GM21528 (cell line): Measurements from ENCODE around the gene NGRN.

Source experiments
- ATAC-seq: cut with Tn5 transposase; IDR thresholded peaks from one replicate; pipeline ENCODE4 v1.9.1; 2021; ENCODE audit warnings: mild to moderate bottlenecking, moderate library complexity; ENCODE audit not compliant: unreplicated experiment, low FRiP score

The NGRN gene

DNA sequence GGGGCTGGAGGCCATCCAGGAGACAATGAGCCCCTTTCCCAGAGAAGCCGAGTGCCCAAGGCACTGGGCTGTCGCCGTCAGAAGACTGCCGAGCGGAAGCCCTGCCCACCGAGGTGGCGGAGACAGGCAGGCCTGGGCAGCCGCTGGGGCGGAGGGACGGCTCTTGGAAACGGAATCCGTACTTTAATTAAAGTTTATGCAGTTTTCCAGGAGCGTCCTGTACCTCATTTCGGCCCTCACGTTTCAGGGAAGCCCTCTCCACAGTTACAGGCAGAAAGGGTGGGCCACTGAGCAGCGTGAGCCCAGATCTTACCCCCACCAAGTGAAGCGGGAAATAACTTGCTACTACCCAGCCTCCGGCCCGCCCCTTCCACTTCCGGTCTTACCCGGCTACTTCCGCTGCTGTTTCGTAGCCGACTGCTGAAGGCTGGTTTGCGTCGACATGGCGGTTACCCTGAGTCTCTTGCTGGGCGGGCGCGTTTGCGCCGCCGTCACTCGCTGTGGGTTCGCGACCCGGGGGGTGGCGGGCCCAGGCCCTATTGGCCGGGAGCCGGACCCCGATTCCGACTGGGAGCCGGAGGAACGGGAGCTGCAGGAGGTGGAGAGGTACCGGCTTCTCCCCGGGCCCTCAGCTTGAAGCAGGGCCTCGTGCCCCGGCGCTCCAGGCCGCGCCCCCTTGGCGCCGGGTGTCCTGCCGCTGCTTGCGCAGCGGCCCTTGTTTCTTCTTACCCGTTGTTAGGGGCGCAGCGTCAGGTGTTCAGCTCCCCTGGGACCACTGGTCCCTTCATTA lies at the start of gene NGRN:
TSS of gene NGRN (plus strand) at position 402 of the 790 bp plus-strand sequence. CDS start at position 443, 41 bp downstream.
- peak; percentile 91 for ATAC-seq

GRCh38 chr15:90217671-90218394 lies 47.6 kb upstream of the NGRN start:
- no peak for ATAC-seq

DNA sequence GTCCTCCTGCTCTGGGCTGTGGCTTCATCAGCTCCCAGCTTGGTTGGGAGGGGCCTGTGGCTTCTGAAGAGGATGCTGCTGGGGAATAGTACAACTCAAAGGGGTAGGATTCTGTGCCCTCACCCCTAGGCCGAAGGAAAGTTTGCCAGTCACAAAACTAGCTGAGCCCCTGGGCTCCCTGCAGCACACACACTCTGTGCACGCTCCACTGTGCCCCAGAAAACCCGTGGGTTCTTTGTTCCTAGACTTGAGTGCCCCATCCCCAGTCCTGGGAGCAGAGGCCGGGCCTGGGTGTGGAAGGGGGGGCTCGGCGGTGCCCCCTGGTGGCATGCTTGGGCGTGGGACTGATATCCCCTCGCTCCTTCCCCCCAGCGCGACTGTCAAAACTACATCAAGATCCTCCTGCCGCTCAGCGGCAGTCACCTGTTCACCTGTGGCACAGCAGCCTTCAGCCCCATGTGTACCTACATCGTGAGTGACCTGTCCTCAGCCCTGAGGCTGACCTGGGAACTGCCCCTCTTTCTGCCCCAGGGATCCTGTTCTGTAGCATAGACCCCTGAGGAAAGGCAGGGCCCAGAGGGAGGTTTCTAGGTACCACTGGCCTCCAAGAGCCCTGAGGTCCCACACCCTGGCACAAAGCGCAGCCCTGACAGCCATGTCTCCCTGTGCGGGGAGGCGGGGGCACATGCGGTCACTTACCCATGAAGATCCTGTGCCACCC lies 45.9 kb upstream of the NGRN start:
- no peak for ATAC-seq

DNA sequence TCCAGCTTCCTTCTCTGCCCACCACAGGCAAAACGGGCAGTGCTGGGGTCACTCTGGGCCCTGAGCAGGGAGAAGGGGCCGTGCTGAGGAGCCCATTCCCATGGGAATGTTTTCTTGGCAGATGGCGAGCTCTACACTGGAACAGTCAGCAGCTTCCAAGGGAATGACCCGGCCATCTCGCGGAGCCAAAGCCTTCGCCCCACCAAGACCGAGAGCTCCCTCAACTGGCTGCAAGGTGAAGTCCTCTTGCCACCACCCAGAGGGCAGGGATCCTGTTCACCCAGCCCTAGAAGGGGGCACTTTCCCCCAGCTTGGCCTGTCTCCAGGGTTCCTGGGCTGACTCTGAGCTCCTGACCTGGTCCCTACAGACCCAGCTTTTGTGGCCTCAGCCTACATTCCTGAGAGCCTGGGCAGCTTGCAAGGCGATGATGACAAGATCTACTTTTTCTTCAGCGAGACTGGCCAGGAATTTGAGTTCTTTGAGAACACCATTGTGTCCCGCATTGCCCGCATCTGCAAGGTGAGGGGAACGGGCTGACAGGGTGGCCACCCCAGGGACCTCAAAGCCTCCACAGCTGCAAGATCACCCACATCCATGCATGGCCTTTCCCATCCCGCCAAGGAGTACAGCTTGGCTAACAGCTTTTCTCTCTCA lies 44.1 kb upstream of the NGRN start:
- ATAC-seq = no peak

DNA sequence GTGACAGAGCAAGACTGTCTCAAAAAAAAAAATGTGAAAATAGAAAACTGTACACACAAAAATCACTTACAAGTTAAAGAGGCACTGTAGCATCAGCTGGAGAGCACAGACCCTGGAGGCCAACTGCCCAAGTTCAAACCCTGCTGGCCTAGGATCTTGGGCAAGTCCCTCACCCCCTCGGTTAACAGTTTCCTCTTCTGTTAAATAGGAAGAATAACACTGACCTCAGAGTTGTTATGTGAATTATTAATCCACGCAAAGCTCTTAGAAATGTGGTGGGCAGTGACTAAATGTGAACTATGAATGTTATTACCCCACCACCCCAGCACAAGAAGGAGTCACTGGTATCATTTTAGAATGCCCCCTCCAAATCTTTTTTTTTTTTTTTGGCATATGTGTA lies 42.9 kb upstream of the NGRN start:
- no peak for ATAC-seq

GRCh38 chr15:90223441-90224165 lies 41.9 kb upstream of the NGRN start:
- ATAC-seq = no peak

GRCh38 chr15:90225047-90225446 lies 40.4 kb upstream of the NGRN start:
- no peak for ATAC-seq

DNA sequence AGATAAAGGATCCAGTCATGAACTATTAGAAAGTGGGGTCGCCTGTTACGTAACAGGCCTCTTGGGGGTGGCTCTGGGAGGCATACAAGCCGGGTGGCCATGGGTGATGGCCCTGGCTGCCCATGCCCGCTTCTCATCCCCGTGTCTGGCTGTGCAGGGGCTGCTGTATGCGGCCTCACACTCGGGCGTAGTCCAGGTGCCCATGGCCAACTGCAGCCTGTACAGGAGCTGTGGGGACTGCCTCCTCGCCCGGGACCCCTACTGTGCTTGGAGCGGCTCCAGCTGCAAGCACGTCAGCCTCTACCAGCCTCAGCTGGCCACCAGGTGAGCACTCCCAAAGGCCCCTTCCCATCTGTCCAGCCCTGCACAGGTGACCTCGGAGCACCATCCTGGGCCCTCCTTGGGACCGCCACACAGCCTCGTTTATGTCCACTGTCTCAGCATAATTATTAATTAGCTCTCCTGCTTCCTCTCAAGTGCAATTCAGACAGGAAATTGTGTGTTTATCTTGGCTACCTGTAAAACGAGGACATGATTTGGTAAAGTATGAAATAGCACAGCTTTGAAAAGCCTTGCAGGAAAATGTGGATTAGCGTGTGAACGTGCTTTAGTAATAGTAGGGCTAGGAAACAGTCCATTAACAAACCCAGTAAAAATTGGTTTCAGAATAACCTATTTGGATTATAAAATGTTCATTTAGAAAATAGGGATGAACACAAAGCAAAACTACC lies 39.8 kb upstream of the NGRN start:
- ATAC-seq = no peak

DNA sequence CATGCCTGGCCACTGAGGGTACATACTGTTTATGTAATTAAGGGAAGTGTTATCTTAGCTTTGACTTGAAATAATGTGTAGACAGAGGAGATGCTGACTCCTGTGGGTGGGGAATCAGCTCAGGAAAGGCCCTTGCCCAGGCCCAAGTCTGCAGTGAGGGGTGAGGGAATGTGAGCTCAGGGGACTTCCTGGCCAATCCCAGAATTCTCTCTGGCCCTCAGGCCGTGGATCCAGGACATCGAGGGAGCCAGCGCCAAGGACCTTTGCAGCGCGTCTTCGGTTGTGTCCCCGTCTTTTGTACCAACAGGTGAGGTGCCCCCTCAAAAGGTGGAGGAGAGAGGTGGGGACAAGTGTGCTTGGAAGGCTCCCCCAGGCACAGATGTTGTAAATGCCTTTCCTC lies 38.1 kb upstream of the NGRN start:
- no peak for ATAC-seq

GRCh38 chr15:90227816-90228772 lies 37.4 kb upstream of the NGRN start:
- ATAC-seq = no peak

DNA sequence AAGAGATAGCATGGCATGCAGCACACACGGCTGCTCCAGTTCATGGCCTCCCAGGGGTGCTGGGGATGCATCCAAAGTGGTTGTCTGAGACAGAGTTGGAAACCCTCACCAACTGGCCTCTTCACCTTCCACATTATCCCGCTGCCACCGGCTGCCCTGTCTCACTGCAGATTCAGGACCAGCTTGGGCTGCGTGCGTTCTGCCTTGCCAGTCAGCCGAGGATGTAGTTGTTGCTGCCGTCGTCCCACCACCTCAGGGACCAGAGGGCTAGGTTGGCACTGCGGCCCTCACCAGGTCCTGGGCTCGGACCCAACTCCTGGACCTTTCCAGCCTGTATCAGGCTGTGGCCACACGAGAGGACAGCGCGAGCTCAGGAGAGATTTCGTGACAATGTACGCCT lies 36.5 kb upstream of the NGRN start:
- no peak for ATAC-seq

DNA sequence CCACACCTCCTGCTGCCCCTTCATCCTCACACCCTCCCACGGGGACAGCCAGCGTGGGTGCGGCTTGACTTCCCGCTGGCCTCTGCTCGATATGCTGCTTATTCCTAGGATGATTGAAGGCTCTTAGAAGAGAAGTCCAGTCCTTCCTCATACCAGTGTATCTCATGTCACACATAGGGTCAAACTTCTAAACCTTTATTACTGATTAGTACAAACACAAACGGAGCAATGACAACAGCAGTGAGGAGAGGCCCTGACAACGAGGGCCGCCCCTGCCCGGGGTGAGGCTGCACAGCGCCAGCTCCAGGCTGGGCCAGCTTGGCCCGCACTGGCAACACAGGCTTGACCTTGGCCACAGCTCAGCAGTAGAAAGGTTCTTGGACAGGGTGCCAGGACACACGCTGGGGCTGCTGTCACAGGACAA lies 35.4 kb upstream of the NGRN start:
- no peak for ATAC-seq

- ATAC-seq = no peak
Measured at GRCh38 chr15:90230610-90231009, 34.9 kb upstream of the NGRN start.

DNA sequence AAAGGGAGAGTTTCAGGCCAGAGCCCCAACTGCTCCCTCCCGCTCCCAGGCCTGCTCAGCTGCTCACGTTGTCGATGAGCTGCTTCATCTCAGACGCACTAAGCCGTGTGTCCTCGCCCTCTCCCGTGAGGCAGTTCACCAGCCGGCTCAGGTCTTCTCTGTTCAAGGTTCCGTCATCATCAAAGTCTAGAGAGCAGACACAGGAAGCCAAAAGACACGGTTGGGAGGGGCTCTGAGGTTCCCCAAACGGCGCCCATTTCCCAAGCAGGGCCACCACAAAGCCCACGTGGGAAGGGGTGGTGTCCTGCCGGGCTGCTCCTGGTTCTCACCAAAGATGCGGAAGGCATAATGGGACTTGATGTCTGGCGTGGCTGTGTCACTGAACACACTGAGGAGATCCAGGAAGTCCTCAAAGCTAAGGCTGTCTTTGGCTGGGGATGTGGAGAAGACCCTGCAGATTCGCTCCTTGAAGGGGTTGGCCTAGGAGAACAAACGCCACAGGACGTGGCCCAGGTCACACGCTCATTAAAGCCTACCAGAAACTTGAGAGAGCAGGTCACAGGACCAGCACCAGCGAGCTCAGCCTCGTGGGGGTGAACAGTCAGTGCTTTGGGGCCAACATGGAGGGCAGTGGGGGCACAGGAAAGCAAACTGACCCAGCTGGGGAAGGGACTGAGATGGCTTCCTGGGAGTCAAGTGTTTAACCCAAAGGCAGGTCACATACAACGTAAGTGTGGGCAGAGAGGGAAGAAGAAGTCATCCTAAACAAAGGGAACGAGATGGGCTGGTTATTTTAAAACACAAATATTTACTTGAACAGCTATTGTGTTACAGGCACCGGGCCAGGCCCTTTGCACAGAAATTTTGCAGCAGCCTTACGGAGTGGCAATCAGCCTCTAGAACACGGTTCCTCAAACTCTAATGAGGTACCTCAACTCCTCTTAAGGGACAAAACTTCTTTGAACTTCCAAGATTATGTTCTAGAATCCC lies 34.1 kb upstream of the NGRN start:
- ATAC-seq = no peak

- ATAC-seq = no peak
Measured at GRCh38 chr15:90232196-90232595, 33.3 kb upstream of the NGRN start.

GRCh38 chr15:90232941-90233386 lies 32.5 kb upstream of the NGRN start:
- peak; percentile 1 for ATAC-seq
